ENCODE results near the gene IBTK.
"Not testable (repeated sequence)": the region's sequence is repeated elsewhere in the genome, so short reads cannot be mapped to it uniquely, and the experiment has no call there.

The IBTK gene

GRCh38 chr6:82169138-82169876 lies 78.2 kb downstream of the IBTK start:
- H3K36me3 Mint-ChIP-seq = peaks cover 66% of the 10 kb centered on the region
- no peaks in the 10 kb centered on the region for H3K4me1 Mint-ChIP-seq
- H3K27me3 Mint-ChIP-seq = no peaks in the 10 kb centered on the region
- H3K4me3 Mint-ChIP-seq = no peak overlapping the region
- ATAC-seq = no peak
- H3K9me3 Mint-ChIP-seq = peaks cover 3% of the 10 kb centered on the region
- no peak overlapping the region for H3K27ac Mint-ChIP-seq

- Mint-ChIP-seq H3K9me3 (peaks cover 3% of the 10 kb centered on the region), H3K27ac (no peak overlapping the region), H3K36me3 (peaks cover 55% of the 10 kb centered on the region), H3K4me1 (no peaks in the 10 kb centered on the region), H3K4me3 (no peak overlapping the region), H3K27me3 (no peaks in the 10 kb centered on the region)
- ATAC-seq = no peak
Observed at GRCh38 chr6:82166493-82166892, 81.1 kb downstream of the IBTK start.

- Mint-ChIP-seq H3K9me3 (peaks cover 11% of the 10 kb centered on the region), H3K27me3 (no peaks in the 10 kb centered on the region), H3K36me3 (peaks cover 11% of the 10 kb centered on the region), H3K4me1 (no peaks in the 10 kb centered on the region), H3K4me3 (no peak overlapping the region), H3K27ac (no peak overlapping the region)
- no peak for ATAC-seq
Observed at GRCh38 chr6:82160255-82160990, 87.1 kb downstream of the IBTK start.

- not testable (repeated sequence) for ATAC-seq, H3K27me3 Mint-ChIP-seq, H3K4me1 Mint-ChIP-seq, H3K4me3 Mint-ChIP-seq, H3K27ac Mint-ChIP-seq
- Mint-ChIP-seq H3K9me3 (peaks cover 21% of the 10 kb centered on the region), H3K36me3 (peaks cover 16% of the 10 kb centered on the region)
Observed at GRCh38 chr6:82152786-82153185, 94.8 kb downstream of the IBTK start.

- not testable (repeated sequence) for H3K4me3 Mint-ChIP-seq, H3K27me3 Mint-ChIP-seq, ATAC-seq, H3K27ac Mint-ChIP-seq, H3K4me1 Mint-ChIP-seq
- H3K36me3 Mint-ChIP-seq = peaks cover 11% of the 10 kb centered on the region
- peaks cover 14% of the 10 kb centered on the region for H3K9me3 Mint-ChIP-seq
Observed at GRCh38 chr6:82151147-82151546, 96.4 kb downstream of the IBTK start.

GRCh38 chr6:82145926-82146452 lies 101.6 kb downstream of the IBTK start:
- H3K27me3 Mint-ChIP-seq = no peaks in the 10 kb centered on the region
- peaks cover 2% of the 10 kb centered on the region for H3K9me3 Mint-ChIP-seq
- no peak for ATAC-seq
- no peaks in the 10 kb centered on the region for H3K36me3 Mint-ChIP-seq
- peaks cover 9% of the 10 kb centered on the region for H3K4me1 Mint-ChIP-seq
- no peak overlapping the region for H3K27ac Mint-ChIP-seq
- no peak overlapping the region for H3K4me3 Mint-ChIP-seq

- H3K27ac Mint-ChIP-seq = no peak overlapping the region
- no peak overlapping the region for H3K4me3 Mint-ChIP-seq
- no peak for ATAC-seq
- H3K9me3 Mint-ChIP-seq = no peaks in the 10 kb centered on the region
- H3K36me3 Mint-ChIP-seq = no peaks in the 10 kb centered on the region
- peaks cover 9% of the 10 kb centered on the region for H3K4me1 Mint-ChIP-seq
- no peaks in the 10 kb centered on the region for H3K27me3 Mint-ChIP-seq
Observed at GRCh38 chr6:82144852-82145340, 102.6 kb downstream of the IBTK start.

GRCh38 chr6:82144007-82144851 lies 103.3 kb downstream of the IBTK start:
- H3K27me3 Mint-ChIP-seq = no peaks in the 10 kb centered on the region

GRCh38 chr6:82143041-82143481 lies 104.5 kb downstream of the IBTK start:
- H3K36me3 Mint-ChIP-seq = no peaks in the 10 kb centered on the region
- H3K4me3 Mint-ChIP-seq = no peak overlapping the region
- no peaks in the 10 kb centered on the region for H3K27me3 Mint-ChIP-seq
- no peaks in the 10 kb centered on the region for H3K9me3 Mint-ChIP-seq
- no peak overlapping the region for H3K27ac Mint-ChIP-seq
- no peak for ATAC-seq
- H3K4me1 Mint-ChIP-seq = peaks cover 9% of the 10 kb centered on the region

More at GRCh38 chr6:82144007-82144851, 103.3 kb downstream of the IBTK start:
- H3K4me1 Mint-ChIP-seq = peaks cover 9% of the 10 kb centered on the region
- peak; percentile 55 for ATAC-seq
- no peaks in the 10 kb centered on the region for H3K36me3 Mint-ChIP-seq
- no peak overlapping the region for H3K27ac Mint-ChIP-seq
- no peaks in the 10 kb centered on the region for H3K9me3 Mint-ChIP-seq
- no peak overlapping the region for H3K4me3 Mint-ChIP-seq

GRCh38 chr6:82142524-82142923 lies 105.0 kb downstream of the IBTK start:
- Mint-ChIP-seq H3K4me1 (peaks cover 9% of the 10 kb centered on the region), H3K27ac (no peak overlapping the region), H3K36me3 (no peaks in the 10 kb centered on the region), H3K9me3 (no peaks in the 10 kb centered on the region), H3K4me3 (no peak overlapping the region), H3K27me3 (no peaks in the 10 kb centered on the region)
- no peak for ATAC-seq

GRCh38 chr6:82138075-82138791 lies 109.3 kb downstream of the IBTK start:
- Mint-ChIP-seq H3K27me3 (no peaks in the 10 kb centered on the region), H3K27ac (no peak overlapping the region), H3K9me3 (no peaks in the 10 kb centered on the region), H3K4me3 (no peak overlapping the region), H3K4me1 (no peaks in the 10 kb centered on the region), H3K36me3 (no peaks in the 10 kb centered on the region)
- ATAC-seq = no peak

- Mint-ChIP-seq H3K9me3 (no peaks in the 10 kb centered on the region), H3K27ac (no peak overlapping the region), H3K27me3 (no peaks in the 10 kb centered on the region), H3K36me3 (no peaks in the 10 kb centered on the region), H3K4me1 (no peaks in the 10 kb centered on the region), H3K4me3 (no peak overlapping the region)
- no peak for ATAC-seq
Observed at GRCh38 chr6:82131441-82131840, 116.1 kb downstream of the IBTK start.

GRCh38 chr6:82129797-82130196 lies 117.7 kb downstream of the IBTK start:
- H3K4me3 Mint-ChIP-seq = no peak overlapping the region
- H3K36me3 Mint-ChIP-seq = no peaks in the 10 kb centered on the region
- no peaks in the 10 kb centered on the region for H3K4me1 Mint-ChIP-seq
- no peaks in the 10 kb centered on the region for H3K27me3 Mint-ChIP-seq
- no peak overlapping the region for H3K27ac Mint-ChIP-seq
- no peak for ATAC-seq
- no peaks in the 10 kb centered on the region for H3K9me3 Mint-ChIP-seq

GRCh38 chr6:82128973-82129372 lies 118.6 kb downstream of the IBTK start:
- not testable (repeated sequence) for H3K27me3 Mint-ChIP-seq, H3K9me3 Mint-ChIP-seq, H3K4me1 Mint-ChIP-seq, H3K4me3 Mint-ChIP-seq, H3K27ac Mint-ChIP-seq, ATAC-seq, H3K36me3 Mint-ChIP-seq
